Measurements from ENCODE around the gene SDK1.

SDK1 gene

DNA sequence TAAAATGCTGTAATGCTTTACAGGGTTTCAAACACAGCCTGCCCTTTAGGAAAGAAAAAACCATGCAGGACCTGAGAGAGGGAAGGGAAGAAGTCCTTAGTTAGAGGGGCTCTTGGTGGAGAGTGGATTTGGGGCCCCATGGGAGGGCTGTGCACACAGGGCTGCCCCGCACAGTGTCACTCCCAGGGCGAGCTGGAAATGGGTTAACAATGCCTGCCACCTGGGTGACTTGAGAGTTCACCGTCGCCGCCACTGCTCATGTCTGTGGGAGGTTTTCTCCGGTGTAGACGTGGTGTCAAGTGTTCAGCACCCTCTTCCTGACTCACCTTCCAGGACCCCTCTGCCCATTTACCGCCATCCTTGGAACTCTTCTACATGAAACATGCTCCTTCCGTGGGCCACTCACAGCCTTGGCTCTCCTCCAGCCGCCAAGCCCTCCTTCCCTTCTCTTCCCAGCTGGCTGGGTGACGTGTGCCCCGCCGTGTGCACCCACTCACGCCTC is 686.4 kb downstream of the SDK1 start:
- DNase-seq (ENCODE audit: low spot score): no peak

DNA sequence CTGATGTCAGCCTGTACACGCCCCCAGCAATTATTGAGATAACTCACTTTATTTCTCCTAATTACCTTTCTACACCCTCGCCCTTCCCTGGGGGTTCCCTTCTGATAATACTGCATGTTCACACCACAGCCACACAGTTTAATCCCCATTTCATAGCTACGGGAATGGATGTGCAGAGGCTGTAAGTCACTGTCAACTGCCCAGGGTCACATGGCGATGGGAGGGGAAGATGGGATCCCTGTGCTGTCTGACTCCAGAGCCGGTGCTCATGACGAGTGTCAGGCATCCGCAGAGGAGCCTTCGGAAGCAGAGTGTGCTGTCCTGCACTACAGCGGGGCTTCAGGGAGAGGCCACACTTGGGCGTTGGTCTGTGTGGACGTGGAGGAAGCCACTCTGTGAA is 688.7 kb downstream of the SDK1 start:
- DNase-seq (ENCODE audit: low spot score): no peak

DNA sequence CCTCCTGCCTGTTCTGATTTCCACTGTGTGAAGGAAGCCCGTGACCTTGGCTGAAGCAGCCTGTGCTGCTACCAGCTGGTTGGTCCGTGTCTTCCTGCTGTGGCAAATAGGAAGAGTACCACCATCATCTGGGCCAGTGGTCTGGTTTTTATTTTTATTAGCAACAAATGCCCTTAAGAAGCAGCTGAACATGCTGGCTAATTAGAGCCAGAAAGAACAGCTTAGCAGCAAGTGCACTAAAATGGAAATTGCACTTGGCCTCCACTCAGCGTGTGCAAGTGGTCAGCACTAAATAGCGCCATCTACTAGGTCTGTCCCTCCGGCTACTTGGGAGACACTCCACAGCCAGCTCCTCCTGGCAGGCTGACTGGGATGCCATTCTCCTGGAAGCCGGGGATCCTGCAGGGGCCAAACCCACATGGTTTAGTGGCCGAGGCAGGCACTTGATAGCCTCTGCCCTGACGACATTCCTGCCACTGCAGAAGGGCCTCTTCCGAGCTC is 690.7 kb downstream of the SDK1 start:
- no peak for DNase-seq (ENCODE audit: low spot score)

DNA sequence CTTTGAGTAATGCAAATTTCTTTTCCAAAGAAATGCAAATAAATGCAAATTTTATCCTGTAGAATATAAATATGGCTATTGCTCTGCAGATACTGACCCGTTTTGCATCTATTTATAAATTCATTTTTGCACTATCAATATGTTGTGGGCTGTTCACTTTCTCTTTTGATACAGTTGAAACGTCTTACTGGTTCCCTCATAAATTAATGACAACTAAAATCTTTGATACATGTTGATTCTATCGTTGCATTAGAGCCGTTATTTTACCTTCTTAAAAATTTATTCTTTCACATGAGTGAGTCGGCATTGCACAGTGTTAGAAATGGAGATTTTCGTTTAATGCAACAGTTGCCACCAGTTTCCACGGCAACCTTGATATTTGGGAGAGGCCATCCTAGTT is 691.8 kb downstream of the SDK1 start:
- no peak for DNase-seq (ENCODE audit: low spot score)

DNA sequence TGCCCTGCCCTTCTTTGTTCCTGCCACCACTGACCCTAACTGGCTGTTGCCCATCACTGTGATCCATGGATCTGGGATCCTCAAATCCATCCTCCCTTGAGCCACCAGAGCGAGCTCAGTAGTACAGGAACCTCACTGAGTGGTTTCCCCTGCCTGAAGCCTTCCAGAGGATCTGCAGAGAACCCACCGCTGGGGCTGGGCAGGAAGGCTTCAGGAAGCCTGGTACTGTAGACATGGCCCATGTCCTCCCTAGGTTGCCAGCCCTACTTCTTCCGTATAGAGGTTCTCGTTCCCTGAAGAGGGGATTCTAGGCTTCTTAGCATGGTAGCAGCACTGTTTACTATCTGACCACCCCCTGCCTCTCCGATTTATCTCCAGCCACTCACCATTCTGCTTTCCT is 693.7 kb downstream of the SDK1 start:
- no peak for DNase-seq (ENCODE audit: low spot score)

DNA sequence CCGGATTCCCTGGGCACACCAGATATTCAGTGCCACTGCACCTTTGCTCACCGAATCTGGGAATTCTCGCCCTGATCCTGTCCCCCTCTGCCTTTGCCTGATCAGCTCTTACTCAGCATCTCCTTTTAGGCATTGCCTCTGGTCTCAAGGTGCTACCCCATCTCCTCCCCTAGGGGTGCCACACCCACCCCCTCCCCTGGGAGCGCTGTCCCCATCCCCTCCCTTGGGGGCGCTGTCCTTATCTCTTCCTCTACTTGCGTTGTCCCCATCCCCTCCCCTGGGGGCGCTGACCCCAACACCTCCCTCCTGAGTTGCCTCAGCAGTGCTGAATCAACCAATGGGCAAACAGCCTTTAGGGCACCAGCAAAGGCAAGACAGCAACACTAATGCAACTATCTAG is 694.1 kb downstream of the SDK1 start:
- no peak for DNase-seq (ENCODE audit: low spot score)

DNA sequence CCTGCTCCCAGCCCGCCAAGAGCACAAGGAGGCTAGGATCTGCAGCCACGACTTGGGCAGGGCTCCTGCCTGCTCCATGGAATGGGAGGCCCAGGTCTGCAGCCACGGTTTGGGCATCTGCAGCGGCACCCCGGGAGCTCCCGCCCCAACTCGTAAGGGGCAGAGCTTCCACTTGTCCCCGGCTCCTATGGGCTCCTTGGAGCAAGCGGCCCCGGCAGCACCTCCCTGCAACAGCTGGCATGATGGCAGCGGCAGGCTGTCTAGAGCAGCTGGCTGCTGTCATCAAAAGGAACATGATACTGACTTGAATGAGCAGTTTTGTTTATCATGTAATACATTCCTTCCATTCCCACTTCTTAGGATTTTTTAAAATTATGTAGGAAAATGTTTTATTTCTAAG is 697.0 kb downstream of the SDK1 start:
- no peak for DNase-seq (ENCODE audit: low spot score)

DNA sequence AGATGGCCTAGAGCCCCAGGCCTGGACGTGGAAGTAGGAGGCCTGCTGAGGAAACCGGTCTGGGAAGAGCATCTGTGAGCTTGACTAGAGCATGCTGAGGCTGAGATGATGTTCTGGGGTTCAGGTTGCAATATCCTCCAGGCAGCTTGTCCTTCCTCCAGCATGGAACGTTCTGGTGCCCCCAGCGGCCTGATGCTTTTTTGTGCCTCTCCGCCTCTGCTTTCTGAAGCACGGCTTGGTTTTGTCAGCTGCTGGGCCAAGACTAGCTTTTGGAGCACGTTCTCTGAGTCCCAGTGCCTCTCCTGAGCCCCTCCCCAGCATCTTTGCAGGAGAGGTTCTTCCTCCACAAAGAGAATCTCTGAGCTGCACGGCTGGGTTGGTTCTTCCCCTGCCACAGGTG is 699.1 kb downstream of the SDK1 start:
- no peak for DNase-seq (ENCODE audit: low spot score)

DNA sequence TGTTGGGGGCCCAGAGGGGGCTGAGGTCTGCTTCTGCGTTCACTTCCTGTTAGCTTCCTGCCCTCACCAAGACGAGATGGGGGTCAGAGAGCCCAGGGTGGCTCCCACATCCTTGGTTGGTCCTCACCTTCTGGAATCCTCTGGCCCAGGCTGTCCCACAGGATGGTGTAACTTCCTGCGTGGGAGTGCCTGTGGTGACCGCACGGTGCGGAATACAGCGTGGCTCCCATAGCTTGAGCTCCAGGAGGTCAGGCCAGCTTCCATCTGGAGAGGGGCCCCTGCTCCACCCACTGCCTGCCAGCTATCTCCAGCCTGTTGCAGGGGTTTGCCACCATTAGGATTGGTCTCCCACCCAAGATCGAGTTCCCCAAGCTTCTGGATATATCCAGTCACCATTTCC is 699.9 kb downstream of the SDK1 start:
- no peak for DNase-seq (ENCODE audit: low spot score)

DNA sequence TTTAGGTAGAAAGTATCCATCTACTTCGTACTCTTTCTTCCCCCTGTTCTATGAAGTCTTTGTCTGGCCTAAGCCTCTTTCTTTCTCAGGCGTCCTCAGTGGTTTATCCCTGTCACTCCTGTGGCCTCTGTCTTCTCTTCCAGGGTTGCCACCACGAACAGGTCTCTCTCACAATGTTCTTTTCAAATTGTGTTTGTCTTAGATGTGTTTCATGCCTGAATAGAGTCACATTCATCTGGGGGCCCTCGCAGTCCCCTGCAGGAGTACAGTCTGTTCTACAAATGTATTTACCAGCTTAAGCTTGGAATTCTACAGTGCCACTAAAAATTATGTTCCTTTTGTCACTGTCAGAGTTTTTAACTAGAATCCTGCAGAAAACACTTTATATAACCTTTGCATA is 700.7 kb downstream of the SDK1 start:
- no peak for DNase-seq (ENCODE audit: low spot score)

DNA sequence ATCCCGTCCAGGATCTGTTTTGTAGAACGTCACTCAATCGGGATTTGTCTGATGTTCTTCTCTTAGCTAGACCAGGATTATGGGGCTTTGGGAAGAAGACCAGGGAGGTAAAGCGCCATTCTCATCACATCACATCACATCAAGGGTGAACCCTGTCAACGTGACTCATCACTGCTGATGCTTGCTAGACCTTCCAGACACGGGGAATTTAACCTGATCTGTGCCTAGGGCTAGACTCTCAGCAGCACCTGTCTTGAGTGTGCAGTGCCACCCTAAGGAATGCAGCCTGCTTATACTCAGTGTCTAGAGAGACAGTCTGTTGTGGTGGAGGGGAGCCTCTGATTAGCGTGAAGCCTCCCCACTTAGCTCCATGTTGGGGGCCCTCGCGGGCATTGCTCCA is 702.5 kb downstream of the SDK1 start:
- DNase-seq (ENCODE audit: low spot score): no peak

DNA sequence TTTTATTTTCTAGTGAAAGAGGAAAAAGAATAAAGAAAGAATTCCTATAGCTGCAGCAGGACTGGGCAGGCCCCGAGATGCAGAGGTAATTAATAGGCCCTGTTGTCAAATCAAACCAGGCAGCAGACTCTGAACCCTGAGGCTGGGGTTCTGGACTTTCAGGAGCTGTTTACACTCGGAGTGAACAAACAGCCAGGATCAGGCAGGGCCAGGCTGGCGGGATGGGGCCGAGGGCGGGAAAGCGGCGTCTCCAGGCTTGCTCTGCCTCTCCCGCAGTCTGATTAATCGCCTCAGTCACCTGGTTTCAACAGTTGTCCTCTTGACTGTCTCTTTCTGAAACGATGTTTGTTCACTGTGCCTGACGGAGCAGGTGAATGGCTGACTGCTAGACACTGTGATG is 705.6 kb downstream of the SDK1 start:
- DNase-seq (ENCODE audit: low spot score): no peak

DNA sequence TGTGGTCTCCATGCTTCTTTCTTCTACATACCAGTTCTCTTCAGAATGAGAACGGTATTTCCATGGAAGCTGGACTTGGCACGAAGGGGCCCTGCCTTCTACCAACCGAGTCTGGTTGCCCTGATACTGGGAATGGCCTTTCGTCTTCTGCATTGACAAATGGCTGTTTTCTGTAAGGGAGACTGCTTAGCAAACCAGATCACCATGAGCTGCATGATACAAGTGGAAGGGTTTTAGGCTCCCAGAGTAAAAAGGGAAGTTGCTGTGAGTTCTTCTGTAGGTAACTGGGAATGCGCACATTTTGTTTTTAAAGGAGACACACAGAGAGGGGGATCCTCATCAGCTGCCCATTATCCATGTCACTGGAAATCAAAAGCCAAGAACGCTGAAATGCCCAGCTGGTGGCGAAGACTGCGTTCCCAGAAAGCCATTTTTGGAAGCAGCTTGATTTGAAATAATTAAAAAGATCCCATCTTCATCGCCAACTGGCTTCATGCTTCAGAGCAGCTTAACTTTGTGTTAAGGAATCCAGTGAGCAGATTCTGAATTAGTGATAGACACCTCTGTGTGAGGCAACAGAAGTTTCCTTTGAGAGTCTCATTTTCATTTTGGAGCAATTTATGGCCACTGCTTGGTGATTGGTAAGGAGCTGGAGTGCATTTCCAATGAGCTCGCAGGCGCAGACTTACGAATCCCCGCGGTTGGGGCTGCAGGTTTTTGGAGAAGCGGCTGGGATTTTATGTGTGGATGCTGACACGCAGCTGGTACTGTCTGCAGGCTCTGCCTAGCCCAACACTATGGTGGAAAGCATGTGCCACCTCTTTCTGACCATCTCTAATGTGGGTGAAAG is 708.4 kb downstream of the SDK1 start:
- DNase-seq (ENCODE audit: low spot score): no peak

DNA sequence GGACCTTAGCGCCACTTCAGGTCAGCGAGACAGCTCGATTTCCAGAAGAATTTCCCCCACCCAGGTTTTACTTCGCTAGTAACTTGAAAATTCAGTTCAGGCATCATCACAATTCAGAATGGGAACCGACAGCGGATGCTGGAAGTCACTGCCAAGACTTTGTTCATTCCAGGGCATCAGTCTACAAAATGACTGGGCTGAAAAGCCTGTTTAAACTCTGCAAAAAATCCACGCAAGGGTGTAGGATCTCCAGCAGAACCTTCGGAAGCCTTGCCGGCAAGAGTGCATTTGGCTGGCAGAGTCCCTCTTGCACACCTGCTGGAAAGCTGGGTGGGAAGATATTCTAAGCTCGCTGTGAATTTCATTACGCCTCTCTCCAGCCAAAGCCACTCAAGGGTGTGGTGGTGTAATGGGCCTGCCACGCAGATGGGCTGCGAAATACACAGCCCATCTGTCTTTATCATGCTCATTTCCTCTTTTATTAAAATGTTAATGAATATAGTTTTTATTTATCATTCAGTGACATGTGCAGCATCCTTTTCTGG is 709.1 kb downstream of the SDK1 start:
- no peak for DNase-seq (ENCODE audit: low spot score)

DNA sequence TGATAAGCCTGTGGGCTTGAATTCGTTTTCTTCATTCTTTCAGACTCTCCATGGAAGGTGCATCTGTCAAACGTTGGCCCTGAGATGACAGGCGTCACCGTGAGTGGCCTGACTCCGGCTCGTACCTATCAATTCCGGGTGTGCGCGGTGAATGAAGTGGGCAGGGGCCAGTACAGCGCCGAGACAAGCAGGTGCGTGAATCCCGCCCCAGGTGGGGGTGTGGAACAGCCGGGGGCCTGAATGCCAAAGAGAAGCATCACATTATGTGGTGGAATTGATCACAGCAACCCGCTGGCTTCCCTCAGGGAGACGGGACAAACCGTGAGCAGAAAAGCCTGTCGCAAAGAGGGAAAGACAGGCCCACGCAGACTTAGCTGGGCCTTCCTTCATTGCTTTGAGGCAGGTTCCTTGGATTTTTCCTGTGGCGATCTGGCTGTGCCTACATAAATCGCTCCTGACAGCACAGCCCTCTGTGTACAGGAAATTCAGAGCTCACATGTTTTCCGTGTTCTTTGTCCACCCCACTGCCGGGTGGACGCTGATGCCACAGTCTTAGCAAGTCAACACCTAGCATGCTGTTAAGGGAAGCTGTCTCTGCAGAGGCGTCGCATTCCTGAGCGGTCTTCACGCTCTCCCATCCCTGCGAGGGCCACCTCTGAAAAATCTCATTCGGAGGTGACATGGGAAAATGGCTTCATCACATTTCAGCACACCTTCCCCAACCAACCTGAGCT is 710.0 kb downstream of the SDK1 start:
- no peak for DNase-seq (ENCODE audit: low spot score)

DNA sequence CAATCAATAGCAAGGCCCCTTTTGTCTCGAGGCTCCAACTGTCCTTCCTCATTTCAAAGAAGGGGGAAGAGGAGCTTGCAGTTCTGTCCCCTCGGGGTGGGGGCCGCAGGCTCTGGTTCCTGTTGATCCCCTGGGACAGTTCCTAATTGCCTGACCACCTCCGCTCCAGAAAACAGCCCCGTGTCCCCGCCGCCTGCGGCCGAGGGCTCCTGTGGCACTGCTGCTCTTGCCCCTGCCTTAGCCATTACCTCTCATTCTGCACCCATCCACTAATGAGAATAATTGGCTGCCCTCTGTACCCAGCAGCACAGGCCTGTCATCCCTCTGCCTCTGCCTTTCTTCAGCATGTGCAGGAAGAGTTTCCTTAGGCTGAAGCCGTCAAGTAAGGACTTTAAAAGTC is 712.7 kb downstream of the SDK1 start:
- no peak for DNase-seq (ENCODE audit: low spot score)

DNA sequence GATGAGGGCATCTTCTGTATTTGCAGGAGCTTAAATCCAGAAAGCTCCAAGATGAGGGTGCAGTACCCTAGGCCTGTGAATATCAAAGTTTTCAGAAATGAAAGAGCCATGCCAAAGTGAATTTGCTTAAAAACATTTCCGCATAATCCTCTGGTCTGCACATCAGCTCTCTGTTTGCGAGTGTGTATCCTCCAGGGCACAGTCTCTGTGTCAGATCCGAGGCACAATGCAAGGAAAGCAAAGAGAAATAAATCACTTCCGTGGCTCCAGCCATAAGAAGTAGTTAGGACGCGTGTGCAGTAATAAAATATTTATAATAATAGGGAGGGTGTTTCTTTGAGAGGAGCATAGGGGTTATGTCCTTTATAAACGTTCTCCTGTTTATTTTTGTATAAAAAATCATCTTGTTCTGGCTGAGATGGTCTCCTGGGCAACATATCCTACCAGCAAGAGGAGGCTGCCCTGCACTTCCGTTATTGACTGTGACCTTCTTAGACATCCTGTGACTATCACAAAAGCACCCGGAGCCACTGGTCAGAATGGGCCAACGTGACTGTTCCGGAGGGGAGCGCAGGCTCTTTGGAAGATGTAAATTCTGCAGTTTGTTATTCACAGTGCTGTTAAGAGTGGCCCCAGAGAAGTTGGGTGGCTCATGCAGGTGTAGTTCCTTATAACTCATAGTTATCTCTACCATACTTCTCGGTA is 713.4 kb downstream of the SDK1 start:
- peak; percentile 81 for DNase-seq (ENCODE audit: low spot score)

DNA sequence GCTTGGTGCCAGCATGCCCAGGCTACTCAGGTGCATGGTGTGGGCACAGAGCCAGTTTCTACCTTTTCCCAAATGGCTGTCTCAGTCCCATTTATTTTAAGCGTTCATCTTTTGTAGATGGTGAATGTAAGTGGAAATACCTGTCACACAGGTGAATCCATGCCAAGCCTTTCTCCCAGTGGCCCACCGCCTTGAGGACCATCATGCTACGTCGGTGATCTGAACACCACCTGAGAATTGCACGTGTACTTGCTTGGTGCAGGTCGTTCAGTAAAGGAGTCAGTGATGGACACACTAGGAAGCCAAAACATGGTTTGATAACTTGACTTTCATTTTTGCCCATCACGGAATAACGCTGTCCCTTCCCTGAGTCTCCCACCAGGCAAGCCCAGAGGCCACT is 714.3 kb downstream of the SDK1 start:
- no peak for DNase-seq (ENCODE audit: low spot score)

DNA sequence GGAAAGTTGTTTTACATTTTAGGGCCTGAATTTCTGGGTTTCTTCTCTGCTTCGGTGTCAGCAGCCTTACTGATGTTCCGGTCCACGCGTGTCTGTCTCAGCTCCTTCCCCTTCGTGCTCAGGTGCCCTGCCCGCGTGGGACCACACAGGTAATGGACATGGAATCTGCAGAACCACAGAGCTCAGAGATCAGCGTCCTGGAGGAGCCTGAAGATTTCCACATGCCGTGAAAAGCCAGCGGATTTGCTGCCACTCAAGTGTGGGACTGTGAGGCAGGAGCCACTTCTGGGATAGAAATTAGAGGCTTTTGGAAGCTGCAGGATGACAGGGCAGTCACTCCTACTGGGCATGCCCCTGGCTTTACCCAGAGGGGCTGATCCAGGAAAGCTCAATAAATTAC is 714.9 kb downstream of the SDK1 start:
- DNase-seq (ENCODE audit: low spot score): no peak

DNA sequence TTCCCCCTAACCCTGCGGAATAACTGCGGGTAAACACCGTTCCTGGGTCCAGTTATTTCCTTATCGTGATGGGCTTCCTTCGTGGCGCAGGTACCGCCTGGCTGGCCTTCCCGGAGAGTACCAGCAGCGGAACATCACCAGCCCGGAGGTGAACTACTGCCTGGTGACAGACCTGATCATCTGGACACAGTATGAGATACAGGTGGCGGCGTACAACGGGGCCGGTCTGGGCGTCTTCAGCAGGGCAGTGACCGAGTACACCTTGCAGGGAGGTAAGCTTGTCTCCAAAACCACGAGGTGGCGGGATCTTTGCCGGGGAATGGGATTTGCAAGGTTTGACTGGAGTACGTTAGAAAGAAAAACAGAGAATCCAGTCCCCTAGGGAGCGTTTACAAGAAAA is 716.0 kb downstream of the SDK1 start:
- no peak for DNase-seq (ENCODE audit: low spot score)

DNA sequence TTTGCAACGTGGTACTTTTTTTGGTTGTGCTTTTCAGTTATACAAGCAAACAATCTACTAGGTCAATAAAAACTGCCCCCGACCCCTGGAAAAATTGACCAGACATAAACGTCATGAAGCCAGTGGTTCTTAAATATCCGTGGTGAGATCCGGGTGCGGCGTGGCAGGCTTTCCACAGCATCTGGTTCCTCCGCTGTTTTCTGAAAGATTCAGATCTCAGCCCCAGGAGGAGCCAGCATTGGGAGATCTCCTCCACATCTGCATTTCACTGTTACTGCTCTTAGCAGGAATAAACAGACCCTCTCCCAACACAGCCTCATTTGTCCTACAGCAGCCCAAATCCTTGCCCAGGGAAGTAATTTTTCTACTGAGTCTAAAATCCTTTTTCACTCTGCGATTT is 716.7 kb downstream of the SDK1 start:
- DNase-seq (ENCODE audit: low spot score): no peak

DNA sequence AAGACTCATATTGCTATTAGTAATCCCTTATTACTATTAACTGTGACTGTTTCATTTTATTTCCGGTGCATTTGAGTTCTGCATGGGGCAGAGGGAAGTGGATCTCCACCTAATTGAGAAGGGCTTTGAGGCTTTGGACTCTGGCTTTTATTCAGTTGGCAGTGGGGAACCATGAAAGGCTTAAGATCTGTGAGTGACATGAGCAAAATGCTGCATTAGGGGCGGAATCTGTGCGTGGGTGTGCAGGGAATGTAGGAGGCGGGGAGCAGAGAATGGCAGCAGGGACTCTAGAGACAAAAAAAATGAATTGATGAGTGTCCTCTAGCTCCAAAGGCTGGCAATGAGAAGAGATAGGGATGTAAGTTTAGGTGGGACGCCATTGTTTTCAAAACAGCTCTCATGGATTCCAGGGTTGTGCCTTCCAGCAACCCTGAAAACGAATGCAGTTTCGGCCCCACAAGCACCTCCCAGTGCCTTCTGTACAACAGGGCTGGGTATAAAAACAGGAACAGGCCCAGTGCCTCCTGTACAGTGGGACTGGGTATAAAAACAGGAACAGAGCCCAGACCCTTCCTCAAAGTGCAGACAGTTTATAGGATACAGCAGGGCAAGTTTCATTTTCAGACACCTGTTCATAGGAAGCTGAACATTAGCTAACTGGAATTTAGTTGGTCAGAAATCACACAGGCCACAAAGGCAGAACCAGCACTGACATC is 717.7 kb downstream of the SDK1 start:
- no peak for DNase-seq (ENCODE audit: low spot score)
